Thyroid gland (tissue), 4 donors: ENCODE data around the gene VARS2.

Source experiments
- CTCF ChIP-seq, 6 experiments: fragments of 200-600 bp in 3 of 6; fragments of 450-650 bp in 3 of 6; sonication (generic) in 3 of 6; IDR thresholded peaks; one replicate each; pipeline ENCODE4 v1.5.1; 2016 to 2019; ENCODE audit warnings: antibody characterized with exemption in 6 of 6, mild to moderate bottlenecking in 2 of 6, inconsistent platforms in 1 of 6, moderate library complexity in 1 of 6
- POLR2A ChIP-seq, 2 donors: fragments of 450-650 bp; IDR thresholded peaks; one replicate each; pipeline ENCODE4 v1.6.1; 2017; ENCODE audit warnings: antibody characterized with exemption in 2 of 2, mild to moderate bottlenecking in 2 of 2, moderate library complexity in 1 of 2

GRCh38 chr6:30931272-30931671, 17.2 kb downstream of the VARS2 start:
- TF ChIP-seq CTCF (IDR thresholded peaks at IDR 0.05) (no peak), POLR2A (IDR thresholded peaks at IDR 0.05) (no peak)
